Stimulated activated CD4-positive, alpha-beta T cell treated with anti-CD3 and anti-CD28 coated beads, Interleukin-15, amount 100 ng/mL, for 1 hour (primary cell): ENCODE results near the gene RAB6A.
A peak's percentile ranks its signal among the peaks of the same experiment; 100 is the strongest.

Experiments used
- DNase-seq, 2 donors: peaks; one replicate each; pipeline ENCODE4 v3.0.0-alpha.2; 2020; ENCODE audit warnings: low read depth in 1 of 2, low spot score in 1 of 2

Gene RAB6A

GRCh38 chr11:73633999-73634398 is 126.9 kb downstream of the RAB6A start:
- no peak for DNase-seq

GRCh38 chr11:73632996-73633395 is 127.9 kb downstream of the RAB6A start:
- no peak for DNase-seq

GRCh38 chr11:73629907-73630306 is 131.0 kb downstream of the RAB6A start:
- no peak for DNase-seq

- peak; percentile 42 to 45 for DNase-seq
Observed at GRCh38 chr11:73625696-73626318, 135.1 kb downstream of the RAB6A start.
